HFFc6 (cell line): ENCODE measurements around the gene AMD1. TPM values are rescaled to one million over a fixed set of nuclear protein-coding genes. Genes with fewer than 3 reads are reported as not detected.
"Not testable (repeated sequence)": the region's sequence is repeated elsewhere in the genome, so short reads cannot be mapped to it uniquely, and the experiment has no call there.

Source experiments
- DNase-seq: peaks from one replicate; pipeline ENCODE4 v3.0.0-alpha.2; 2018
- H3K27ac Mint-ChIP-seq: 2 replicates; pipeline ENCODE4 v1.8.0; 2020; ENCODE audit warnings: mild to moderate bottlenecking, mixed read lengths
- H3K27me3 Mint-ChIP-seq: 2 replicates; pipeline ENCODE4 v1.8.0; 2021; ENCODE audit warnings: mild to moderate bottlenecking, moderate library complexity, mixed read lengths; ENCODE audit not compliant: insufficient read depth
- H3K36me3 Mint-ChIP-seq: 2 replicates; pipeline ENCODE4 v1.8.0; 2021; ENCODE audit warnings: low read depth, mixed read lengths
- H3K4me1 Mint-ChIP-seq: 2 replicates; pipeline ENCODE4 v1.8.0; 2020; ENCODE audit warnings: low read depth, mixed read lengths
- H3K4me3 Mint-ChIP-seq: 2 replicates; pipeline ENCODE4 v1.8.0; 2020; ENCODE audit warnings: mild to moderate bottlenecking, moderate library complexity, mixed read lengths
- H3K9me3 Mint-ChIP-seq: 2 replicates; pipeline ENCODE4 v1.8.0; 2020; ENCODE audit warnings: mild to moderate bottlenecking, mixed read lengths
- CTCF ChIP-seq: fragments of 200-600 bp; sonication (generic); IDR thresholded peaks from 2 replicates; pipeline ENCODE4 v1.5.0; 2021; ENCODE audit warnings: antibody characterized with exemption, mild to moderate bottlenecking
- long read RNA-seq: library from polyadenylated mRNA; unstranded; transcript quantifications from one replicate; pipeline ENCODE4 v2.0.0, GENCODE V29; 2019
- total RNA-seq, 6 experiments: library from RNA; stranded (reverse); fragmentation: NEBNext Ultra II Directional; extraction: Animal tissue kit (Norgen Biotek cat#: 25700); gene quantifications; 2 replicates in 1 of 6; 3 replicates in 5 of 6; pipeline ENCODE4 v1.2.3, GENCODE V29; 2021

Gene AMD1
- total RNA-seq = 100 to 1,000 TPM in 5 of 6 experiments, 10 to 100 TPM in 1; 86.4 to 119 (median 109) TPM
- long read RNA-seq, transcript AMD1-204 (9 exons, 3,438 nt) = major isoform, 207 of 244 reads
- long read RNA-seq, transcript AMD1-202 (8 exons, 1,605 nt) = minor isoform, 7 of 244 reads
- long read RNA-seq, partial matches to known transcripts = 19 of 244 reads
- long read RNA-seq, other reads (novel, unspliced or antisense) = 7 of 244 reads

- H3K27ac Mint-ChIP-seq = peak within 1 kb of the TSS; percentile 93
- peaks cover 26% of the 10 kb centered on the region for H3K36me3 Mint-ChIP-seq
- peaks cover 6% of the 10 kb centered on the region for H3K27me3 Mint-ChIP-seq
- peaks cover 23% of the 10 kb centered on the region for H3K4me1 Mint-ChIP-seq
- TF ChIP-seq CTCF = no peak
- H3K4me3 Mint-ChIP-seq = peak within 1 kb of the TSS; percentile 92
- peaks cover 6% of the 10 kb centered on the region for H3K9me3 Mint-ChIP-seq
- DNase-seq = peak; percentile 99
Observed at GRCh38 chr6:110873981-110874879, at the start of gene AMD1. Gene AMD1 (plus strand): TSS chr6:110874785. CDS start chr6:110875106, 321 bp downstream.

GRCh38 chr6:110826236-110827129, 48.1 kb upstream of the AMD1 start:
- no peaks in the 10 kb centered on the region; the same call in 1 of the 2 replicates for H3K27me3 Mint-ChIP-seq
- peaks cover 29% of the 10 kb centered on the region for H3K4me1 Mint-ChIP-seq
- H3K4me3 Mint-ChIP-seq = no peak overlapping the region; the same call in 1 of the 2 replicates
- TF ChIP-seq CTCF = no peak
- no peak for DNase-seq
- H3K36me3 Mint-ChIP-seq = no peaks in the 10 kb centered on the region
- no peak overlapping the region for H3K27ac Mint-ChIP-seq
- no peaks in the 10 kb centered on the region for H3K9me3 Mint-ChIP-seq

GRCh38 chr6:110828396-110828795, 46.2 kb upstream of the AMD1 start:
- peaks cover 17% of the 10 kb centered on the region for H3K4me1 Mint-ChIP-seq
- H3K27me3 Mint-ChIP-seq = no peaks in the 10 kb centered on the region; the same call in 1 of the 2 replicates
- no peak overlapping the region for H3K27ac Mint-ChIP-seq
- no peaks in the 10 kb centered on the region for H3K9me3 Mint-ChIP-seq
- H3K4me3 Mint-ChIP-seq = no peak overlapping the region
- no peak for DNase-seq
- no peak for TF ChIP-seq CTCF
- H3K36me3 Mint-ChIP-seq = no peaks in the 10 kb centered on the region

- no peak for DNase-seq
- Mint-ChIP-seq H3K9me3 (no peaks in the 10 kb centered on the region), H3K4me1 (peaks cover 15% of the 10 kb centered on the region), H3K27ac (no peak overlapping the region), H3K27me3 (no peaks in the 10 kb centered on the region; the same call in 1 of the 2 replicates), H3K36me3 (no peaks in the 10 kb centered on the region), H3K4me3 (no peak overlapping the region)
- no peak for TF ChIP-seq CTCF
Observed at GRCh38 chr6:110831405-110831804, 43.2 kb upstream of the AMD1 start.

- Mint-ChIP-seq H3K27ac (no peak overlapping the region), H3K27me3 (peaks cover 2% of the 10 kb centered on the region), H3K36me3 (no peaks in the 10 kb centered on the region), H3K4me3 (no peak overlapping the region), H3K9me3 (no peaks in the 10 kb centered on the region), H3K4me1 (no peaks in the 10 kb centered on the region; the same call in 1 of the 2 replicates)
- TF ChIP-seq CTCF = no peak
- no peak for DNase-seq
Observed at GRCh38 chr6:110833831-110834230, 40.8 kb upstream of the AMD1 start.

- not testable (repeated sequence) for H3K27me3 Mint-ChIP-seq, H3K4me1 Mint-ChIP-seq, H3K9me3 Mint-ChIP-seq
Observed at GRCh38 chr6:110835751-110836150, 38.8 kb upstream of the AMD1 start.

More at GRCh38 chr6:110835751-110836150, 38.8 kb upstream of the AMD1 start:
- not testable (repeated sequence) for DNase-seq, H3K4me3 Mint-ChIP-seq, H3K36me3 Mint-ChIP-seq, H3K27ac Mint-ChIP-seq
